ENCODE results near the gene SH3BP4.

SH3BP4 gene

DNA sequence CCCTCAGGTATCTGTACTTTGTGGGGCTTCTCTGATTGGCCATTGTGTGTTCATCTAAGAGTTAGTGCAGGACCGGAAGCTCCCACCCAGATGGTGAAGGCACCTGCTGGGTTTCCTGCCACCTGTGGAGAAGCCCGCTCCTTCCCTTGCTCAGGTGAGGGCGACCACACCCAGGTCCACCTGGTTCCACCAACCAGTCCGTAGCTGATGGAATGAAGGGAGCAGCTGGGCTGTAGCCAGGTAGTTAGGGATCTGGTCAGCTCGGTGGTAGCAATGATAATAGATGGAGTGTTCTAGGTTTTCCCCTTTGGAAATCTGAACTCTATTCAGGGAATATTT, 16.0 kb downstream of the SH3BP4 start:
- DNase-seq (ENCODE audit: low read depth), result no peak

DNA sequence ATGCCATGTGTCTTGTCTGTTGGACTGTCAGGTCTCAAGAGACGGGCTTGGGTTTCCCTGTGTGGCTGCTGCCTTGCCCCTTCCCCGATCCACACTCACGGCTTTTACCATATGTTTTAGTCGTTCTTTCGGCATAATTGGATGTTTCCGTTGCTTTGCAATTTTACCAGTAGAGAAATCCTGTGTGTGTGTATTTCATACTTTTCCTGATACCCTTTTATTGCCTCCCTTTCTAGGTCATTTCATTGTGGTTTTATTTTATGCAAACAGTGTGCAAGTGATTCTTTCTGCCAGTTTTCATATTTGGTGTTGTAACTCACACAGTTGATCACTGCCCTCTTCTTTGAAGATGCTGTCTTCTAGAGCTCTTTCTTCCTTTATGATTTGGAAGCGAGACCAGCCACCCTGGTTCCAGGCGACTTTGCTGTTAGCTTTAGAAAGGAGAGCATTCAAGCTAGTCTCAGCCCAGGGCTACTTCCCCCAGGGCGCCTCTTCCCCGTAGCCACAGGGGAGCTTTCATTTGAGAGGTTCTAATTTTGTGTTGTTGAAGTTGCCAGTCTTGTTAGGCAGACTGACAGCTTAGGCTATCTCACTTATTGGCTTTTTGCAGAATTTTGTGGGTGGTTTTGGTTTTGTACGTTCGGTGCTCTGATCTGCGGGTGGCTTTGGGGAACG, 17.0 kb downstream of the SH3BP4 start:
- DNase-seq (ENCODE audit: low read depth), result no peak

DNA sequence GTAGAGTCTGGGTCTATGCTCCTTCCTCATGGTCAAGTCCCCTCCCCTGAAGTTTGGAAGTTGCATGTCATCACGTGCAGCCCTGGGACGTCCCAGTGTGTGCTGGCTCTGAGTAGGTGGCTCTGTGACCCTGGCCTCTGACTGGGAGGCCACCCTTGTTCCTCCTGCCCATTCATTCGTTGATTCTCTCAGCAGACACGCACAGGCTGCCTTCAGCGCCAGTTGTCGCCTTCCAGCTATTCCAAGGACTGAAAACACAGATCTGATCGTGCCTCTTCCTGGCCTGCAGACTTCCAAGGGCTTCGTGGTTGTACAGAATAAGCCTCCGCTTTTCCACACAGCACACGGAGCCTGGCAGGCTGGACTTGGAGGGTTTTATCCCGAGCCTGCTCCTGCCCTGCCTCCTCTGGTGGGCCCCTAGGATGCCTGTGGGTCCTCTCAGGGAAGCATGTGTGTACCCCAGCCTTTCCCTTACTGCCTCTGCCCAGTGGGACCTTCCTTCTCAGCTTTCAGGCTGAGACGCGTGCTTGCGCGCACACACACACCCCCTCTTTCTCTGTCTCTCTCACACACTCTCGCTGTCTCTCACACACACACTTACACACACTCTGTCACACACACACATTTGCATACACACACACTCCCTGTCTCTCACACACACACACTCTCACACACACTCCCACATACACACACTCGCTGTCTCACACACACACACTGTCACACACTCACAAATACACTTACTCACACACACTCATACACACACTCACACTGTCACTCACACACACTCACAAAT, 17.7 kb downstream of the SH3BP4 start:
- DNase-seq (ENCODE audit: low read depth), result no peak

DNA sequence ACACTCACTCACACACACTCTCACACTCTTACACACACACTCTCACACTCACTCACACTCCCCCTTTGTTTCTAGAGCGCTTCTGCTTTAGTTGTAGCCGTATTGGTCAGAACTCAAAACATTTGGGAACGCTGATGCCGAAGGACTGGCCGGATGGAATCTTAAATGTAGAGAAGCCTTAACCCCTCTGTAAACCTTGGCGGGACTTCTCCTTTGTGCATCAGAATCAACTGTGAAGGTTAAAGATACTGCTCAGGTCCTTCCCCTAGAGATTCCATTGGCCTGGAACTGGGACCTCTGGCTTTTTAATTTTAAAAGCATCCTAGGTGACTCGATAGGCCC, 18.3 kb downstream of the SH3BP4 start:
- DNase-seq (ENCODE audit: low read depth), result no peak

DNA sequence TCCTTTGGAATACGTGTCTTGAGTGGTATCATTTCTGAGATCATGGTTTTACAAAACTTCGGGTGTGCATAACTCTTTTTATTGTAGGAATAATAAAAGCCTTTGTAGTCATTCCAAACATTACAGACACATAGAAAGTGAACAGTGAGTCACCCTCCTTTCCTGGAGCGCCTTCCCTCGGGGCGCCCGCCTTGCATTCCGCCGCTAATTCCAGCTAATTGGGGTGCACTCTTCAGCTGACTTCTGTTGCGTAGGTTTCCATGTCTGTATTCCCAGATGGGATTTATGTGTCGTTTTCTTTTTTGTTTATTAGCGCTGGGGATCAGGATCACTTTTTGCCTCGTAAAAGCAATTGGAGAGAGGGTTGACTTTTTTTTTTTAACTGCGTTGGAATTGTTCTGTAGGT, 18.7 kb downstream of the SH3BP4 start:
- no peak for DNase-seq (ENCODE audit: low read depth)

DNA sequence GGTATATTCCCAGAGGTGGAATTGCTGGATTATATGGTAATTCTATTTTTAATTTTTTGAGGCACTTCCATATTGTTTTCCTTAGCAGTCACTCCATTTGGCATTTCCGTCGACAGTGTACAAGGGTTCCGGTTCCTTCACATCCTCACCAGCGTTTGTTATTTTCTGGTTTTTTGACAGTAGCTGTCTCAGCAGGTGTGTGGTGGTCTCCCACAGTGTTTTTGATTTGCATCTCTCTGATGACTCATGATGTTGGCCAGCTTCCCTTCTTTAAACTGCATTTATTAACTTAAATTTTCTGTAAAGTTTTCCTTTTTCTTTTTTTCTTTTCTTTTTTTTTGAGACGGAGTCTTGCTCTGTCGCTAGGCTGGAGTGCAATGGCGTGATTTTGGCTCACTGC, 19.7 kb downstream of the SH3BP4 start:
- DNase-seq (ENCODE audit: low read depth), result no peak

DNA sequence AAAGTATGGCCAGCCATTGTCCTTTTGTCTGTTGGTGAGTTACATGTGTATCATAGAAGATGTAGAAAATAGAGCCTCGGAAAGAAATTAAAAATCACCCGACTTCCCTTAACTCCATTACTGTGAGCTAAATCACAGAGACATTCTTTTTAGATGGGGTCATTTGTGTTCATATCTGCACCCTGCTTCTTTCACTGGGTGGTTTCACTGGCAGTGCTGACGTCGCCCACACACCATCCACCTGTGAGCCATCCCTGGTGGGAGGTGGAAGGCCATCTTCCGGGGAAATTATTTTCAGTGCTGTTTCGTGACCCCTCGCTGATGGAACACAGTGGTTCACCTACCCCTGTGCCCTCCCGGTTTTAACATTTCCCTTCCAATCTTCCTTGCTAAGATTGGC, 21.2 kb downstream of the SH3BP4 start:
- DNase-seq (ENCODE audit: low read depth), result no peak

DNA sequence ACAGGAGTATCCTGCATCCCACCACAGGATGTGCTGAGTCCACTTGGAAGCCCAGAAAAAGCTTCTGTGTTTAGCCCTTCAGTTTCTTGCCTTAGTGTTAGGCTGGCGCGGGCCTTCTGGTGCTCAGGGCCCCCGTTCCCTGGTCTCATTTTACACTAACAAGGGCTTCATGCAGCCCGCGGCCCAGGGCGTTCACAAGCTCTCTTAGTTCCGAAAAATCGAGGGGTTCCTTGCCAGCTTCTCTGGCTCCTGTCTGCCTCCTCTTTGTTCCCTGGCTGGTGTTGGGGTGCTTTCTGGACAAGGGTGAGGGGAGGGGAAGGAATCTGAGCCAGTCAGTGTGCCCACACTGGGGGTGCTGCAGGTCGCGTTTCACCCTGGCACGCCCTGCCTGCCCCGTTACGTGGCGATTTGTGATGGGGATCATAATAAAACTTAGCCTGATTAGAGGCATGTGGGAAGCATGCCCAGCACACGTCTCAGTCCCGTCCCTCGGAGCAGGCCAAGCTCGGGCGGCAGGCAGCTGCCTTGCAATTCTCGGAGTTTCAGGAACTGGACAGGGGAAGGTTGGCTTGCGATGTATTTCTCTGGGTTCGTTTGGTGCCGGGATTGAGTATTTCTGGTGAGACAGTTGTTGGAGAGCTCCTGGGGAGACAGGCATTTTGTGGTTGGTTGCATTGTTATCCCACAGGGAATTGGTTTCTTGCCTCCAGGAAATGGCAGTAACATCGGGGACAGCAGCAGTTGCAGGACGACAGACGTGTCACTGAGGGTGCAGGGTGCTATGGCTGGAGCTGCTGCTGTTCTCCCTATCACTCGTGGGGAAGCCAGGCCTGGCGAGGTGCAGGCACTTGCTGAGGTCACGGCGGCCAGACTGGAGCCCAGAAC, 22.9 kb downstream of the SH3BP4 start:
- no peak for DNase-seq (ENCODE audit: low read depth)

DNA sequence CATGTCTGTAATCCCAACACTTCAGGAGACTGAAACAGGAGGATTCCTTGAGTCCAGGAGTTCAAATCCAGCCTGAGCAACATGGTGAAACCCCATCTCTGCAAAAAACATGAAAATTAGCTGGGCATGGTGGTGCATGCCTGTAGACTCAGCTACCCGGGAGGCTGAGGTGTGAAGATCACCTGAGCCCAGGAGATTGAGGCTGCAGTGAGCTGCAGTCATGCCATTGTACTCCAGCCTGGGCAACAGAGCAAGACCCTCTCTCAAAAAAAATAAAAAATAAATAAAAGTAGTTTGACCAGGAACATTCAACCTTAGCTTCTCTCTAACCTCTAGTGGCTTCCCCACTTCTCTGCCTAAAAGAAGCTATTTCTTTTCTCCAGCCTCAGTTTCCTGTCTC, 23.8 kb downstream of the SH3BP4 start:
- DNase-seq (ENCODE audit: low read depth), result no peak

DNA sequence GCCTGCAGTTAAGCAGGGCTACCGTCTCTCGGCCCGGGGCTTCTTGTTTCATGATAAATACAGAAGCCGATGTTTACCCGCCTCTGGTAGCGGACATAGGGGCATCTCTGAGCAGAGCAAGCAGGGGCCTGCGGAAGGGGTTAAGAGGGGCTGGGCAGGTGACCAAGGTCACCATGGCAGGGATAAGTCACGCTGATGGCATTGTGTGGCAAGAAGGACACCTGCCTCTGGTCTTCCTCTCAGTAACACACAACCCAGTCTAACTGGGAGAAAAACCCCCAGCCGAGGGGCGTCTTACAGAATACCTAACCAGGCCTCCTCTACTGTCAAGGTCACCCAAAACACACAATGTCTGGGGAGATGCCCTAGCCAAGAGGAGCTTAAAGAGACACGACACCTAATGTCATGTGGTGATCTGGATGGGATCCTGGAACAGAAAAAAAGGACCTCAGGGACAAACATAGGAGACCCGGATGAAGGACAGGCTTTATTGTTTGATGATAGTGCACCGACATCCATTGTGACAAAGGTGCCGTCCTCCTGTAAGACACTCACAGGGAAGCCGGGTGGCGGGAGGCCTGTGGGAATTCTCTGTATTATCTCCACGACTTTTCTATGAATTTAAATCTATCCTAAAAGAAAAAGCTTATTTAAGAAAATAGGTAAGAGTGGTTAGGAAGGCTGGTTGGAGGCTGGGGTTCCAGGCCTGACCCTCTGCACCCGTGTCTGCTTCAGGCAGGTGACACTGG, 24.8 kb downstream of the SH3BP4 start:
- DNase-seq (ENCODE audit: low read depth), result no peak

DNA sequence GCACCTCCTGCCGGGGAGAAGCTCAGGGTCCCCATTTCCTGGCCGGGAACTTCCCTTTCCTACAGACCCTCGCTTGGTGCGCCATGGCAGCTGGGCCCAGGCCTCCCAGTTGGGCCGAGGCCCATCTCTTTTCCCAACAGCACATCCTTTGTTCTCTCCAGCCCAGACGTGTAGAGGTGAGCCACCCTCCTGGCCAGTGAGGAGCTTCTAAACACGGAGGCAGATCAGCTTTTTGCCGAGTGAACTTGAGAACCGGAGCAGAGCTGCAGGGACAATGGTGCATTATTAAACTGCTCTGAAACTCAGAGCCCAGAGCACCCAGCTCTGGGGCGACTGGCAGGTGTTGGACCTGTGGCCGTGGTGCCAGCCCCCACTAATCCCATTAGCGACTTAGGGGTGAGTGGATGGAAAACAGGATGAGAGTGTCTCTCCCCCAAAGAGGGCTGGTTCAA, 25.4 kb downstream of the SH3BP4 start:
- no peak for DNase-seq (ENCODE audit: low read depth)

DNA sequence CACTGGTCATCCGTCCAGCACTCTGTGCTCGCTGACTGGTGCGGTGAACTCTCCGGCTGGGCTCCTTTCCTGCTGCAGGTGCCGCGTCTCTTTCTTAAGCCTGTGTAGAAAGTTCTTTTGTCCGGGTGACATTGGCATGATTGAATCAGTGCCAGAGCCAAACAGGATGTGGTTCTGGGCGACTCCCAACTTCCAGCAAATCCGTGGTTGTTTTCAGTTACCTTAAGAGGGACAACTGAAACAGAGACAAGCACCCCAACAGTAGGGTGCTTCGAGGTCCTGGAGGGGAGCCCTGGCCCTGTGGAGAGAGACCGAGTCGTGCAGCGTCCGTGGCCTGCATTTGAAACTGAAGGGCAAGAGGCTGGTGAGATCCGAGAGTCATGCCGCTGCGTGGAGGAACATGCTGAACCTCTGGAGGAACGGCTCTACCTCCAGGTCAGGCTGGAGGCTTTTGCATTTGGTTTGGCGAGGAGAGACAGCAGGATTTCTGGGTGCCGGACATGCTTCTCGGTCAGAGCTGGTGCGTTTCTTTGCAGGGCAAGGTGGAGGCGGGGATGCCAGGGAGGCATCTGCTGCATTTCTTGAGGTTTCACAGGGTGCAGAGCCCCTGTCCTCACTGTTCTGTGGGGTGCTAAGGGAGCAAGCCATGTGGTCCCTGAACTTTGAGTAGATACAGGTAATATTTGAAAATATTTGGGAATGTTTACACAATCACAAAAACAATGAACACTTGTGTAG, 26.8 kb downstream of the SH3BP4 start:
- DNase-seq (ENCODE audit: low read depth), result no peak

DNA sequence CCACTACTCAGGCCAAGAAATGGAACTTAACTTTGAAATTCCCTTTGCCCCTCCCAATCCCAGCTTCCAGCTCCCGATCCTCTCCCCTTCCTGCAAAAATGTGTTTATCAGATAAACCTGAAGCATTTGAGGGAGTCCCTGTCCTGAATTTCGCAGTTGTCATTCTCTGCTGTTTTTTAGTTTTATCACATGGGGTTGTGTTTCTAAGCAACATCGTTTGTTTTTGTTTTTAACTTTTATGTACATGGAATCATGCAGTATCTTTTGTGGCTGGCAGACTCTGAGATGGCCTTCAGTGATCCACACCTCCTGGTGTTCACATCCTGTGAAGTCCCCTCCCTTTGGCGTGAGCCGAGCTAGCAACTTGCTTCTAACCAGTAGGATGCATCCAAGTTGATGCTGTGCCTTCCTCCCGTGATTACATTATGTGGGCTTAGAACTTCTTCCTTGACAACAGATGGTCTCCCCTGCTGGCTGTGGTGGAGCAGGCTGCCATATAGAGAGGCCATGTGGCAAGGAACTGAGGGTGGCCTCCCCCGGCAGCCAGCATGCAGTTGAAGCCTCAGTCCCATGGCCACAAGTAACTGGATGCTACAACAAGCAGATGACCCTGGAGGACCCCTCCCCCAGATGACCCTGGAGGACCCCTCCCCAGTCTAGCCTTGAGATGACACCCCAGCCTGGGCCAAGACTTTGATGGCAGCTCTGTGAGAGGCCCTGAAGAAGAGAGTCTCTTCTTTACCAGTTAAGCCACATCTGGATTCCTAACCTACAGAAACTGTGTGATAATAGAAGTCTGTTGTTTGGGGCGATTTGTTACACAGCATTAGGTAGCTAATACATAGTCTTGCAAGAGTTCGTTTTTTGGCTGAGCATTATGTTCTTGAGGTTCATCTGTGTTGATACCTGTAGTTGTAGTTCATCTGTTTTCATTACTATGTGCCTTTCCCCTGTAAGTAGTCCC, 27.7 kb downstream of the SH3BP4 start:
- no peak for DNase-seq (ENCODE audit: low read depth)

DNA sequence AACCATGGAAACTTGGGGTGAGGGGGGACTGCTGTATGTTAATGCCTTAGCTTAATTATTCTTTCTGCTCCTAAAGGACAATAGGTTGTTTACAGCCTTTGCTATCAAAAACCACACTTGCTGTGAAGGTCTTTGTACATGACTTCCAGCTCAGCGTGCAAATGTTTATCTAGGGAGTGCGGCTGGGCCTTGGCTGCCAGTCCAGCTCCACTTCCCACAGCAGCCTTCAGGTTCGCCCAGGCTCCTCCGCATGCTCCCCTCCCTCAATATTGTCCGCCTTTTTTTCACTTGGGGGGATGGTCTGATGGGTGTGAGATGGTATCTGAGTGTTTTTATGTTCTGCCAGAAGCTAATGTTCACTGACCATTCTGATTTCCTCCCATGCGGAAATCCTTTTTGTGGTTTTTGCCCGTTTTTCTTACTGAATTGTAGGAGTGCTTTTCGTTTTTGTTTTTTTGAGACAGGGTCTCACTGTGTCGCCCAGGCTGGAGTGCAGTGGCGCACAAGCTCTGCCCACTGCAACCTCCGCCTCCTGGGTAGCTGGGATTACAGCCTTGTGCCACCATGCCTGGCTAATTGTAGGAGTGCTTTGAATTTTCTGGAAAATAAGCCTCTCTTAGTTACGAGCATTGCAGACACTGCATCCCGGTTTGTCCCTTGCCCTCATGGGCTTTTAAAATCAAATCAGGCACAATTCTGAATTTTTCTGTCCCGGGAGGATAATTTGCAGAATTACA, 28.8 kb downstream of the SH3BP4 start:
- no peak for DNase-seq (ENCODE audit: low read depth)

DNA sequence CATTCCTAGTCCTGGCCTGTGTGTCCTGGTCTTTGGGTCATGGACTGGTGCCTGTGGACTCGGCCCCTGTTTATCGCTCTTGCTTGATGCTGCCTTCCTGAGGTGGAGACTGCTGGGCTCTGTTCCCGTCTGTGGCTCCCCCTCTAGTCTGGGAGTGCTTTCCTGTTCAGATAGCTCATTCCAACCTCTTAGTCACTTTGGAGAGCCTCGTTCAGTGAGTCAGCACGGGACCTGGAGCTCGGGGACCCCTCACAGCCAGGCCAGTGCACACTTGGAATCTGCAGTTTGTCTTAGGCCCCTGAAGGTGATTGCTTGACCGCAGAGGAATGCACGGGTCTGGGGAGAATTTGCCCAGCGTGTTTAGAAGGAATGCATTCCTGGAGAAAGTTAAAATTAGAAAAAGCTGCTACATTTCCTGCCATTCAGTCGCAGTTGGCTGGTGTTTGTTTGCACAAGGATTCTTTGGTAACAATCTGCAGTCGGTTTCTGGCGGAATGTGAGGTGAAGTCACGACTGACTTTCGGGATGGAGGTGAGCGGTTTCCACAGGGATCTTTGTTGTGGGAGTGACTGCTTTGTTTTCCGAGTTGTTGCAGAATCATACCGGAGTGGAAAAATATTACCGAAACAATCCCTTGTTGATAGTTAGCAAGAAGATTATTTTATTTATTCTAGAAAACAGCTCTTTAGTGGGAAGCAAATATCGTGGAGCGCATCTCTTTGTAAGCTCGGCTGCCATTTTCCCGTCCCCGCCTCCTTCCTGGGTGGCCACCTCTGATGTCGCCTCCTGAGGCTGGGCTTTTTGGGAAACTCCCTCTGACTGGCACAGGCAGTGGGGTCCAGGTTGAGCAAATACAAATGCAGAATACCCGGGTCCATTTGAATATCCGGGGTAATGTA, 29.6 kb downstream of the SH3BP4 start:
- DNase-seq (ENCODE audit: low read depth), result no peak

DNA sequence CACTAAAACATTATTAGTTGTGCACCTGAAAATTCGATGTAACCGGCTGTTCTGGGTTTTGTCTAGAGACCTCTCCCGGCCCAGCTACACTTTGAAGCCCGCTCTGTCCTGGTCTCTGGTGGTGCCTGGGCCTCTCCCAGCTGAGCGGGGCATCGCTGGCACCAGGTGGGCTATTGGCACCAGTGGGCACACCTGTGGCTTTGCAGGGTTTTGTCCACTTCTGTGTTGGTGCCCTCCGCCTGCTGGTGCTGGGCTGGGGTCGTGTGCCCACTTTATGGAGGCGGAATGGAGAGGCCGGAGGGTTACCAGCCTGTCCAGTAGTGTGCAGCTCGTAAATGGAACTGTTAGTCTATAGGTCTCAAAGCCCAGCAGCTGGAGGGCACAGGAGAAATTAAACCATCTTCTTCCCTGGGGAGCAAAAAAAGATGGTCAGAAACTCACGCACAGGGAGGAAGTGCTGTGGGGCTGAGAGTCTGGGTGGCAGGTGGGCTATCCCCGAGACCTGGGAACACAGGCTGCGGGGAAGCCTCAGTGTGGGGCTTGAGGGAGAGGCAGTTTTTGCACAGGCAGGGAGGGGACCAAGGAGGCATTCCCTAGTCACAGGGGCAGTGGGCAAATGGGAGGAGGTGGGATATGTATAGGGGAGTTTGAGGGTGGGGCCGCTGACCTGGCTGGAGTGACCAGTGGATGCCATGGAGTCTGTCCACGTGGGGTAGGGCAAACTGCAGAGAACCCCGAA, 30.4 kb downstream of the SH3BP4 start:
- no peak for DNase-seq (ENCODE audit: low read depth)

DNA sequence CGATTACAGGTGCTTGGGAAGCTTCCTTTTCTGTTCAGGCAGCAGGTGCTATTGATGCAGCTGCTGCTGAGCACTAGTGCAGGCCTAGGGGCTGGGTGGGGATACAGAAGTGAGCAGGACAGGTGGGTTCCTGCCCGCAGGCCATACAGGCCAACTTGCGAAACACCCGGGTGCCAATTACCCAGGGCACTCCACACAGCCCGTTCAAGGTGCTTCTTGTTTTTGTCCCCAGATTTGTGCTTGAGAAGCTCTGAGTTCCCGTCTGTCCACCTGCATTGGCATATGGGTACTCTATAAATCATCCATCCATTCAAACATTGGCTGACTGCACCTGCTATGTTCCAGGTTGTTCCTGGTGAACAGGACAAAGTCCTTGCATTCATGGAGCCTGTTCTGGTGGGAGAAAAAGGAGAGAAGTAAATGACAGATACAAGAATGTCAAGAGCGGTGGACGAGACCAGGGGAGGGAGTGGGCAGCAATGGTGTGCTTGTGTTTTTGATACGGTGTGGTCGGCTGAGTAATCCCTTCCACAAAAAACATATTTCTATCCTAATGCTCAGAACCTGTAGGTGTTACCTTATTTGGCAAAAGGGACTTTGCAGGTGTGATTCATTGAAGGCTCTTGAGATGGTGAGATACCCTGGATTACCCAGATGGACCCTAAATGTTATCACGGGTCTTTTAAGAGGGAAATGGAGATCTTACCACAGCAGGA, 31.4 kb downstream of the SH3BP4 start:
- DNase-seq (ENCODE audit: low read depth), result no peak

Measured in activated T-cell treated with anti-CD3 and anti-CD28 coated beads for 24 hours (primary cell).